ENCODE results near the gene EIF3J.
A peak's percentile ranks its signal among the peaks of the same experiment; 100 is the strongest.

EIF3J gene

GRCh38 chr15:44593042-44593736 lies 56.2 kb downstream of the EIF3J start:
- H3K36me3 ChIP-seq (ENCODE audit: insufficient read depth, low read length), result peaks cover 19% of the 10 kb centered on the region
- H3K79me2 ChIP-seq (ENCODE audit: control insufficient read depth, insufficient read depth, low read length, unreplicated experiment), result no peaks in the 10 kb centered on the region
- H2AFZ ChIP-seq (ENCODE audit: low read length, unreplicated experiment), result no peak overlapping the region
- no peak overlapping the region for H3K27ac ChIP-seq (ENCODE audit: low read depth, low read length)
- H3K4me1 ChIP-seq (ENCODE audit: control insufficient read depth, insufficient read depth, low read length, unreplicated experiment), result no peaks in the 10 kb centered on the region
- no peaks in the 10 kb centered on the region for H3K27me3 ChIP-seq (ENCODE audit: insufficient read depth, low read length)
- H3K4me3 ChIP-seq (ENCODE audit: low read depth, low read length), result no peak overlapping the region

DNA sequence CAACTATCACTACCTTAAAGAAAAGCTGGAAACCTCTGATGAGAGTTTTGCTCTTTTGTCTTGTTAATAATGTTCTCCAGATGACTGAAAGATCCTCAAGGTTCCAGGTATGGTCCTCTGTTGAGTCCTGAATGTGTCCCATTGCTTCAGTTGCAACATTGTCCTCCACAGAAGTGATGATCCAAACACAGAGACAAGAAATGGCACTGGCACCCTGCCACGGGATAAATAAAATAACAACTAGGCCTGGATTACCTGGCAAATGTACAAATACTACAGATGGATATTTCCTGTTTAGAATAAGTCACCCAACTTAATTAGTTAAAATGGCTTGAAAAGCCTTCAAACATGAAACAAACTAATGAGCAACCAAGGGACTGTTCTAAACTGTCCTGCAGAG lies 58.3 kb downstream of the EIF3J start:
- Histone ChIP-seq H3K27me3 (ENCODE audit: insufficient read depth, low read length) (no peaks in the 10 kb centered on the region), H3K4me1 (ENCODE audit: control insufficient read depth, insufficient read depth, low read length, unreplicated experiment) (peaks cover 6% of the 10 kb centered on the region), H2AFZ (ENCODE audit: low read length, unreplicated experiment) (no peak overlapping the region), H3K79me2 (ENCODE audit: control insufficient read depth, insufficient read depth, low read length, unreplicated experiment) (no peaks in the 10 kb centered on the region), H3K36me3 (ENCODE audit: insufficient read depth, low read length) (peaks cover 19% of the 10 kb centered on the region), H3K4me3 (ENCODE audit: low read depth, low read length) (no peak overlapping the region), H3K27ac (ENCODE audit: low read depth, low read length) (no peak overlapping the region)

DNA sequence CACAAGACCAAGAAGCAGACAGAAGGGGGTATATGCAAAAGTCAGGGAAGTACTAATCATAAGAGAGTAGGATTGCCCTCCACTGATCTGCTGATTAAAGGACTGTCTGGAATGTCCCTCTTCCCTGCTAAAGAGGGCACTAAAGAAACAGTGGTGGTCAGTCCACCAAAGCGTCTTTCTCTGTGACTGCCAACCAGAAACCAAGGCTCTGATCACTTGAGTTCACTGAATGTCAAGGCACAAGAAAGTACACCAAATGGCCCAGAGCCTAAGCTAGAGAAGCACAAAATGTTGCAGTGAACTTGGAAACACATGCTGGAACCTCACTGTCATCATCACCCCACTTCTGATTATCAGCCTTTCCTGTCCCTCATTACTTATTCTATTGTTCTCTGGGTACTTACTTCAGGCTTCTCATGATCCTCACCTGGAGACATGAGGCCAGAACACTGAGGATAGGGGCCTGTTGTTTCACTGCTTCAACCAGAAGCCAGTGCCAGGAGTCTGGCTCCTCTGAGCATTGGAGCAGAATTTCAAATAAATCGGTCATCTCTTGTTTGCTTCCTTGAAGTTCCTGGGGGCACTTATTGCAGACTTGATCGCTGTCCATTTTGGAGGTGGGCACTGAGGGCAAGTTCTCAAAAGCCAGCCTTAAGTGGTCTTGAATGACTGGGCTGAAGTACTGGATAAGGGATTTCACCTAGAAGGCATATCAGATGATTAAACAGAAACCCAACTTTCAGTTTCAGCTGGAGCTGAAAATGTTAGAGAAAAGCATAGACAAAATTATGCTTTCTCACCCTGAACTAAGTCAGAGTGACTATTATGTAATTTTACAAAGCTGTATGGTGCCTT lies 58.9 kb downstream of the EIF3J start:
- Histone ChIP-seq H3K36me3 (ENCODE audit: insufficient read depth, low read length) (peaks cover 12% of the 10 kb centered on the region), H2AFZ (ENCODE audit: low read length, unreplicated experiment) (no peak overlapping the region), H3K79me2 (ENCODE audit: control insufficient read depth, insufficient read depth, low read length, unreplicated experiment) (no peaks in the 10 kb centered on the region), H3K4me1 (ENCODE audit: control insufficient read depth, insufficient read depth, low read length, unreplicated experiment) (peaks cover 6% of the 10 kb centered on the region), H3K4me3 (ENCODE audit: low read depth, low read length) (no peak overlapping the region), H3K27me3 (ENCODE audit: insufficient read depth, low read length) (no peaks in the 10 kb centered on the region), H3K27ac (ENCODE audit: low read depth, low read length) (no peak overlapping the region)

DNA sequence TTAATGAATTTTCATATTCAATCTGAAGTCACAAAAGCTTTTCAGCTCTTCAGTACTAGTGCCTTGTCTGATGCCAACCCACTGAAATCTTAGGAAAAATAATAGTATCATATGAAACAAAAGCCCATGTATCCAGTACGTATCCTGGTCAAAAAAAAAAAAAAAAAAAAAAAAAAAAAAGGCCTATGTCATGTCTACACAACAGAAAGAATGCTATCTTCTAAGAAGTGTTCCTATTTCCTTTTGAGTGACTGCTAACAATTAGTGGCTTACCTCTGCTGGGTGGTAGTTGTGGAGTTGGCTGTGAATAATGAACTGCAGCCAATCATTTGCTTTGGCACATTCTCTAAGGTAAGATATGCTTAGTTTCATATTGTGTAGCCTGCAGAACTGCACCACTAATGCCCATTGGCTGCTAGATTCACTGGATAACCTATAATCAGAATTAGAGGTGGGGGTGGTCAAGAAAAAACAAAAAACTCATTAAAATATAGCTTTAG lies 59.6 kb downstream of the EIF3J start:
- Histone ChIP-seq H3K36me3 (ENCODE audit: insufficient read depth, low read length) (peaks cover 12% of the 10 kb centered on the region), H3K27ac (ENCODE audit: low read depth, low read length) (no peak overlapping the region), H3K4me3 (ENCODE audit: low read depth, low read length) (no peak overlapping the region)

GRCh38 chr15:44598066-44598465 lies 61.1 kb downstream of the EIF3J start:
- Histone ChIP-seq H3K79me2 (ENCODE audit: control insufficient read depth, insufficient read depth, low read length, unreplicated experiment) (no peaks in the 10 kb centered on the region), H3K36me3 (ENCODE audit: insufficient read depth, low read length) (peaks cover 13% of the 10 kb centered on the region), H3K4me3 (ENCODE audit: low read depth, low read length) (no peak overlapping the region), H3K27ac (ENCODE audit: low read depth, low read length) (no peak overlapping the region), H3K27me3 (ENCODE audit: insufficient read depth, low read length) (no peaks in the 10 kb centered on the region), H2AFZ (ENCODE audit: low read length, unreplicated experiment) (no peak overlapping the region), H3K4me1 (ENCODE audit: control insufficient read depth, insufficient read depth, low read length, unreplicated experiment) (peaks cover 6% of the 10 kb centered on the region)

More for the DNA sequence above, 59.6 kb downstream of the EIF3J start:
- no peaks in the 10 kb centered on the region for H3K27me3 ChIP-seq (ENCODE audit: insufficient read depth, low read length)
- no peak overlapping the region for H2AFZ ChIP-seq (ENCODE audit: low read length, unreplicated experiment)
- H3K4me1 ChIP-seq (ENCODE audit: control insufficient read depth, insufficient read depth, low read length, unreplicated experiment), result peaks cover 6% of the 10 kb centered on the region
- no peaks in the 10 kb centered on the region for H3K79me2 ChIP-seq (ENCODE audit: control insufficient read depth, insufficient read depth, low read length, unreplicated experiment)

- Histone ChIP-seq H3K79me2 (ENCODE audit: control insufficient read depth, insufficient read depth, low read length, unreplicated experiment) (no peaks in the 10 kb centered on the region), H3K27ac (ENCODE audit: low read depth, low read length) (peak overlapping the region; percentile 23; the same call in 1 of the 2 replicates), H3K36me3 (ENCODE audit: insufficient read depth, low read length) (peaks cover 13% of the 10 kb centered on the region)
Observed at GRCh38 chr15:44598892-44599291, 61.9 kb downstream of the EIF3J start.

GRCh38 chr15:44603126-44603525 lies 66.2 kb downstream of the EIF3J start:
- H3K36me3 ChIP-seq (ENCODE audit: insufficient read depth, low read length), result peaks cover 25% of the 10 kb centered on the region
- H3K79me2 ChIP-seq (ENCODE audit: control insufficient read depth, insufficient read depth, low read length, unreplicated experiment), result no peaks in the 10 kb centered on the region
- H2AFZ ChIP-seq (ENCODE audit: low read length, unreplicated experiment), result no peak overlapping the region
- no peak overlapping the region for H3K4me3 ChIP-seq (ENCODE audit: low read depth, low read length)
- H3K4me1 ChIP-seq (ENCODE audit: control insufficient read depth, insufficient read depth, low read length, unreplicated experiment), result peaks cover 6% of the 10 kb centered on the region
- H3K27ac ChIP-seq (ENCODE audit: low read depth, low read length), result no peak overlapping the region
- H3K27me3 ChIP-seq (ENCODE audit: insufficient read depth, low read length), result no peaks in the 10 kb centered on the region

More at GRCh38 chr15:44598892-44599291, 61.9 kb downstream of the EIF3J start:
- Histone ChIP-seq H3K27me3 (ENCODE audit: insufficient read depth, low read length) (no peaks in the 10 kb centered on the region), H2AFZ (ENCODE audit: low read length, unreplicated experiment) (no peak overlapping the region), H3K4me1 (ENCODE audit: control insufficient read depth, insufficient read depth, low read length, unreplicated experiment) (peaks cover 6% of the 10 kb centered on the region), H3K4me3 (ENCODE audit: low read depth, low read length) (no peak overlapping the region)

DNA sequence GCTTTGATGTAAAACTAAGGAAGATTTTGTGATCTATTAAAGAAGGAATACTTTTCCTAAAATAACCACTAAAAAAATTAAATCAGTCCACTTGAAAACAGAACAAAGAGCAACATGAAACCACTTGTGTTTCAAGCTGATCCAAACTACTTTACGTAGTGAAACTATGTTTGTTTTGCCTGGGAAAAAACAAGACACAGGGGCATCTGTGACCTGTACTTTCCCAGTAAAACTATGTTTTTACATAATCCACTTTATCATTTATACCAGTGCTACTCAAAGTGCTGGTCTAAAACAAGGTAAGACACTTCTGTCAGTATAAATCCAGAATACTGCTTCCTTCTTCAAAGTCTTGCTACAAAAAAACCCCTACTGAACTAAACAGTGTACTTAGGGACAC lies 69.8 kb downstream of the EIF3J start:
- H3K27me3 ChIP-seq (ENCODE audit: insufficient read depth, low read length), result no peaks in the 10 kb centered on the region
- H3K79me2 ChIP-seq (ENCODE audit: control insufficient read depth, insufficient read depth, low read length, unreplicated experiment), result no peaks in the 10 kb centered on the region
- no peak overlapping the region for H3K27ac ChIP-seq (ENCODE audit: low read depth, low read length)
- H3K4me1 ChIP-seq (ENCODE audit: control insufficient read depth, insufficient read depth, low read length, unreplicated experiment), result no peaks in the 10 kb centered on the region
- H3K36me3 ChIP-seq (ENCODE audit: insufficient read depth, low read length), result peaks cover 28% of the 10 kb centered on the region
- no peak overlapping the region for H3K4me3 ChIP-seq (ENCODE audit: low read depth, low read length)
- H2AFZ ChIP-seq (ENCODE audit: low read length, unreplicated experiment), result no peak overlapping the region

Measured in ACC112 (cell line).